Naive B cell (primary cell): ENCODE results near the gene ABCF1. TPM values are rescaled to one million over a fixed set of nuclear protein-coding genes. Genes with fewer than 3 reads are reported as not detected.
A peak's percentile ranks its signal among the peaks of the same experiment; 100 is the strongest.

ENCODE experiments used
- ATAC-seq, 2 donors: fragments of 150-1000 bp; cut with Tn5 transposase; 2 replicates each; pipeline ENCODE4 v1.10.0; 2021; ENCODE audit warnings: low read depth in 2 of 2, mild to moderate bottlenecking in 2 of 2, moderate library complexity in 2 of 2
- DNase-seq: peaks from one replicate; pipeline ENCODE4 v3.0.0; 2022
- H3K27ac Mint-ChIP-seq, 6 donors: one replicate each; pipeline ENCODE4 v1.8.0; 2020 to 2022; ENCODE audit warnings: mild to moderate bottlenecking in 6 of 6, mixed read lengths in 6 of 6, moderate library complexity in 5 of 6, inconsistent platforms in 2 of 6
- H3K27me3 Mint-ChIP-seq, 3 donors: one replicate each; pipeline ENCODE4 v1.8.0; 2021 to 2022; ENCODE audit warnings: mixed read lengths in 3 of 3, mild to moderate bottlenecking in 1 of 3
- H3K36me3 Mint-ChIP-seq, 2 donors: one replicate each; pipeline ENCODE4 v1.8.0; 2020 to 2022; ENCODE audit warnings: mixed read lengths in 2 of 2, inconsistent platforms in 1 of 2, mild to moderate bottlenecking in 1 of 2
- H3K4me1 Mint-ChIP-seq, 3 donors: one replicate each; pipeline ENCODE4 v1.8.0; 2020 to 2022; ENCODE audit warnings: mixed read lengths in 3 of 3, inconsistent platforms in 1 of 3, mild to moderate bottlenecking in 1 of 3, moderate library complexity in 1 of 3
- H3K4me3 Mint-ChIP-seq, 8 donors: one replicate each; pipeline ENCODE4 v1.8.0; 2020 to 2022; ENCODE audit warnings: mild to moderate bottlenecking in 8 of 8, mixed read lengths in 8 of 8, moderate library complexity in 8 of 8, inconsistent platforms in 2 of 8
- H3K9me3 Mint-ChIP-seq, 7 donors: one replicate each; pipeline ENCODE4 v1.8.0; 2020 to 2022; ENCODE audit warnings: mixed read lengths in 7 of 7, mild to moderate bottlenecking in 5 of 7, inconsistent platforms in 2 of 7, moderate library complexity in 1 of 7
- polyA plus RNA-seq, 6 donors: library from polyadenylated mRNA; unstranded; fragments of 300-500 nt; fragmentation: Illumina TruSeq; gene quantifications; one replicate each; pipeline ENCODE4 v1.2.3, GENCODE V29; 2021; ENCODE audit warnings: low read depth in 6 of 6

Gene ABCF1
- polyA plus RNA-seq, 6 donors from 2014 or later, result 11.5 to 31.0 (median 19.3) TPM

DNA sequence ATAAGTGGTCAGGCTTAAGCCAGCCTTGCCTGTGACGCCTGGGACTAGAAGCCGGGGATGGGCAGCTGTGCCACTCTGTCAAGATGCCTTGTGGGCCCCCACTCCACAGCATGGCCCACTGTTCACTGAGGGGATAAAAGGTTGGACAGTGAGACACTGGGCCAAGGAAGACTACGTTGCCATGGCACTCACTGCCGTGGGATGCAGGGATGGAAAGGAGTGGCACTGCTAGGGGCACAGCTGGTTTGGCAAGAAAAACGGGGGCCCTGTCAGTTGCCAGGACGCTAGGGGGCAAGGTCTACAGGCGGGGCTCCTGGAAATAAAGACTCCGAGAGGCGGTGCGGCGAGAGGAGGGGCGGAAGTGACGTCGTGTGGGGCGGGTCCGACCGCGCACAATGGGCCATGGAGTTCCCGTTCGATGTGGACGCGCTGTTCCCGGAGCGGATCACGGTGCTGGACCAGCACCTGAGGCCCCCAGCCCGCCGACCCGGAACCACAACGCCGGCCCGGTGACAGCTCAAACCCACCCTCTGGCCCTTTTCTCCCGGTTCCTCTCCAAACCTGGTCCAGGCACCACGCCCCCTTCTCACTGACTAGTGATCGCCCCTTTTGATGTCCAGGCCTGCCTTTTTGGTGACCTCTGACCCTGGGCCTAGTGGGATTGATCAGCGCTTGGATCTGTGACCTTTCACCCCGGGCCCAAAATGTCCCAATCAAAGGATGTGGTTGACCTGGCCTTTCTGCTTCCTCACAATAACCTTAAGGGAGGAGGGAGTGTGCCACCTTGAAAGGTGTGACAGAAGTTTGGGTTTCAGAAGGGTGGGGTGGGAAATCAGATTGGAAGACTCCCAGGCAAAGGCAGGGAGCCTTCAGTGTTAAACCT lies 55.5 kb downstream of the ABCF1 start, which contains the start of gene ATAT1:
TSS of gene ATAT1 (plus strand) at position 391 of the 883 bp plus-strand sequence.
- peaks cover 0 to 14% of the 10 kb centered on the region in 2 donors for H3K36me3 Mint-ChIP-seq
- H3K9me3 Mint-ChIP-seq, result no peaks in the 10 kb centered on the region
- H3K4me1 Mint-ChIP-seq, result peaks cover 19 to 33% (median 25%) of the 10 kb centered on the region in 3 donors
- DNase-seq, result peak; percentile 87
- peak; percentile 100 for ATAC-seq
- peak within 1 kb of the TSS; percentile 87 to 95 (median 90) for H3K4me3 Mint-ChIP-seq
- peak within 1 kb of the TSS; percentile 93 to 97 (median 96) for H3K27ac Mint-ChIP-seq
- no peaks in the 10 kb centered on the region for H3K27me3 Mint-ChIP-seq

GRCh38 chr6:30635834-30636233 lies 64.6 kb downstream of the ABCF1 start:
- no peak for DNase-seq
- Mint-ChIP-seq H3K27ac (peak overlapping the region in 1 of 6 donors; percentile 39), H3K27me3 (no peaks in the 10 kb centered on the region), H3K4me3 (no peak overlapping the region), H3K9me3 (no peaks in the 10 kb centered on the region), H3K4me1 (peaks cover 0 to 9% (median 0%) of the 10 kb centered on the region in 3 donors), H3K36me3 (peaks cover 11 to 14% of the 10 kb centered on the region in 2 donors)
- no peak for ATAC-seq

DNA sequence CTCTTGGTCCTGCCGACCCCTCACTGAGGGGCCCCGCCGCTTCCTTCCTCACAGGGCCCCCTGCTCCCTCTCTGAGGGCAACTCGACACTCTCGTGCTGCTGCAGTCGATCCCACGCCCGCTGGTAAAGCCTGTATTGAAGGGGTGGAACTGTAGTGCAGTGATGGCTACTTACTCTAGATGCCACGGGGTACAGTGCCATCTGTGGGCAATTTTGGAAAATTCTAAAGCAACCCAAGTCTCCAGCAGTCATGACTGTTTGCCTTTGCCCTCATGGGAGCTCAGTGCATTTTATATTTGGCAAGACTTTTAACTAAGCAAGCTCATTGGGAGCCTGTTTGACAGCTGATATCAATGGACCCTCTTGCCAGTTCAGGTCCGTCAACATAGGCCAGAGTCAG lies 69.2 kb downstream of the ABCF1 start:
- Mint-ChIP-seq H3K4me1 (peaks cover 13 to 15% (median 14%) of the 10 kb centered on the region in 3 donors), H3K27me3 (no peaks in the 10 kb centered on the region), H3K36me3 (peaks cover 0 to 7% of the 10 kb centered on the region in 2 donors), H3K9me3 (no peaks in the 10 kb centered on the region), H3K27ac (no peak overlapping the region), H3K4me3 (no peak overlapping the region)
- ATAC-seq, result no peak
- DNase-seq, result no peak

DNA sequence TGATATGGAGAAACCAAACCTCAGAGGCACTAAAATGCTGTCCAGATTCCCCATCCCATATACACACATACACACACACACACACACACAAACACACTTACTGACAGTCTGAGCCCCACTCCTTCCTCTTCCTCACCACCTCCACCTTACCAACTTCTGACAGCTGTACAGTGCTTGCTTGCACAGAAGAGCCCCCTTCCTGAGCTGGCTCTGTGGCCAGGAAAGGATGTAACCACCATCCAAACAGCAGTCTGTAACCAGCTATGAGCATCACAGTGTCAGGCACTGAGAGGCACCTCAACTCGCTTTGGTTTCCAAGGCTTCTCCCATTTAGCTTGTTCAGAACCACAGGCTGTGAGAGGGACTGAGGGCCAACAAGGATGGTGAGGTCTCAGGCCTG lies 69.8 kb downstream of the ABCF1 start:
- Mint-ChIP-seq H3K9me3 (no peaks in the 10 kb centered on the region), H3K36me3 (peaks cover 0 to 7% of the 10 kb centered on the region in 2 donors), H3K27me3 (no peaks in the 10 kb centered on the region), H3K27ac (peak overlapping the region in 2 of 6 donors; percentile 7 to 14), H3K4me3 (no peak overlapping the region), H3K4me1 (peaks cover 13 to 21% (median 19%) of the 10 kb centered on the region in 3 donors)
- ATAC-seq, result no peak
- no peak for DNase-seq

Other genes with a start within 250 kb of the ABCF1 start
- 10 to 100 TPM in 4 of 6 donors, 1 to 10 TPM in 2; 8.0 to 16.3 (median 15.0) TPM for gene TRIM39, start 244.5 kb upstream of the ABCF1 start, polyA plus RNA-seq
- 100 to 1,000 TPM in 3 of 6 donors, 10 to 100 TPM in 3; 82.9 to 124 (median 98.4) TPM for gene RPP21, start 226.3 kb upstream of the ABCF1 start, polyA plus RNA-seq
- gene HLA-E, start 81.9 kb upstream of the ABCF1 start, polyA plus RNA-seq, result 1,000 to 10,000 TPM; 2,024 to 3,192 (median 2,301) TPM
- gene GNL1, start 15.0 kb upstream of the ABCF1 start, polyA plus RNA-seq, result 10 to 100 TPM; 23.8 to 47.4 (median 36.8) TPM
- gene PRR3, start 14.1 kb upstream of the ABCF1 start, polyA plus RNA-seq, result 10 to 100 TPM in 4 of 6 donors, 1 to 10 TPM in 2; 8.1 to 14.2 (median 11.2) TPM
- gene PPP1R10, start 45.8 kb downstream of the ABCF1 start, polyA plus RNA-seq, result 10 to 100 TPM in 5 of 6 donors, 1 to 10 TPM in 1; 7.8 to 27.9 (median 25.9) TPM
- gene MRPS18B, start 46.4 kb downstream of the ABCF1 start, polyA plus RNA-seq, result 100 to 1,000 TPM; 101 to 221 (median 142) TPM
- 1 to 10 TPM in 5 of 6 donors, under 1 TPM in 1; 0.79 to 4.1 (median 2.0) TPM for gene ATAT1, start 55.4 kb downstream of the ABCF1 start, polyA plus RNA-seq
- gene C6orf136, start 75.7 kb downstream of the ABCF1 start, polyA plus RNA-seq, result 10 to 100 TPM in 4 of 6 donors, 1 to 10 TPM in 2; 8.1 to 15.5 (median 12.2) TPM
- gene DHX16, start 101.6 kb downstream of the ABCF1 start, polyA plus RNA-seq, result 10 to 100 TPM in 5 of 6 donors, 1 to 10 TPM in 1; 4.2 to 27.0 (median 16.1) TPM
- gene PPP1R18, start 115.2 kb downstream of the ABCF1 start, polyA plus RNA-seq, result 100 to 1,000 TPM in 1 of 6 donors, 10 to 100 TPM in 5; 70.3 to 103 (median 82.6) TPM
- gene NRM, start 119.5 kb downstream of the ABCF1 start, polyA plus RNA-seq, result 10 to 100 TPM; 37.3 to 72.1 (median 45.4) TPM
- 1 to 10 TPM; 2.0 to 8.3 (median 3.5) TPM for gene MDC1, start 145.8 kb downstream of the ABCF1 start, polyA plus RNA-seq
- 100 to 1,000 TPM in 1 of 6 donors, 10 to 100 TPM in 5; 37.9 to 104 (median 73.3) TPM for gene TUBB, start 148.9 kb downstream of the ABCF1 start, polyA plus RNA-seq
- gene FLOT1, start 171.2 kb downstream of the ABCF1 start, polyA plus RNA-seq, result 10 to 100 TPM; 43.5 to 65.2 (median 52.4) TPM
- gene IER3, start 173.1 kb downstream of the ABCF1 start, polyA plus RNA-seq, result under 1 TPM in 1 of 6 donors, not detected in 5; 0.31 TPM